ENCODE measurements around the gene TNRC6C.

DNA sequence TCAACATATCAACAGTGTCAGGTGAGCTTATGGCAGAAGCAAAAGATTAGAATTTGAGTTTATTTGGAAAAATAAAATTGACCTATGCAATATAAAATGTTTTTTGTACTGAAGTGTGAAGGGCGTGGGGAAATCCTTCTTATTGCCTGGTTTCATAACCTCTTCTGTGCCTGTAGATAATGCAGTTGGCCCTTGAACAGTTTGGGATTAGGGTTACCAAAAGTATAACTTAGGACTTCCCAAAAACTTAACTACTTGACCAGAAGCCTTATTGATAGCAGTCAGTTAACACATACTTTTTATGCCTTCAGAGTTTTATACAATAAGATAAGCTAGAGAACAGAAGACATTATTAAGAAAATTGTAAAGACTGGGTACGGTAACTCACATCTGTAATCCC is 104.1 kb downstream of the TNRC6C start:
- TF ChIP-seq EZH2 (IDR thresholded peaks at IDR 0.05; ENCODE audit: borderline replicate concordance, low read depth, low read length, severe bottlenecking), result no peak
- TF ChIP-seq CTCF (IDR thresholded peaks at IDR 0.05; ENCODE audit: borderline replicate concordance, extremely low read depth, low read length, poor library complexity, severe bottlenecking), result no peak
